Peyer's patch (tissue), 4 donors: Measurements from ENCODE around the gene SS18L1.

Source experiments
- POLR2A ChIP-seq, 2 donors: fragments of 450-650 bp; IDR thresholded peaks; one replicate each; pipeline ENCODE4 v1.5.1; 2017; ENCODE audit warnings: antibody characterized with exemption in 2 of 2, mild to moderate bottlenecking in 2 of 2, moderate library complexity in 2 of 2
- TF ChIP-seq, protein P1 (sequence below), 6 experiments: fragments of 450-650 bp in 4 of 6; fragments of 200-600 bp in 2 of 6; sonication (generic) in 1 of 6; IDR thresholded peaks; one replicate each; pipeline ENCODE4 v1.5.1; 2017 to 2019; ENCODE audit warnings: antibody characterized with exemption in 6 of 6, mild to moderate bottlenecking in 3 of 6, moderate library complexity in 1 of 6

GRCh38 chr20:62170536-62170935 lies 27.0 kb downstream of the SS18L1 start:
- TF ChIP-seq, protein P1, sequence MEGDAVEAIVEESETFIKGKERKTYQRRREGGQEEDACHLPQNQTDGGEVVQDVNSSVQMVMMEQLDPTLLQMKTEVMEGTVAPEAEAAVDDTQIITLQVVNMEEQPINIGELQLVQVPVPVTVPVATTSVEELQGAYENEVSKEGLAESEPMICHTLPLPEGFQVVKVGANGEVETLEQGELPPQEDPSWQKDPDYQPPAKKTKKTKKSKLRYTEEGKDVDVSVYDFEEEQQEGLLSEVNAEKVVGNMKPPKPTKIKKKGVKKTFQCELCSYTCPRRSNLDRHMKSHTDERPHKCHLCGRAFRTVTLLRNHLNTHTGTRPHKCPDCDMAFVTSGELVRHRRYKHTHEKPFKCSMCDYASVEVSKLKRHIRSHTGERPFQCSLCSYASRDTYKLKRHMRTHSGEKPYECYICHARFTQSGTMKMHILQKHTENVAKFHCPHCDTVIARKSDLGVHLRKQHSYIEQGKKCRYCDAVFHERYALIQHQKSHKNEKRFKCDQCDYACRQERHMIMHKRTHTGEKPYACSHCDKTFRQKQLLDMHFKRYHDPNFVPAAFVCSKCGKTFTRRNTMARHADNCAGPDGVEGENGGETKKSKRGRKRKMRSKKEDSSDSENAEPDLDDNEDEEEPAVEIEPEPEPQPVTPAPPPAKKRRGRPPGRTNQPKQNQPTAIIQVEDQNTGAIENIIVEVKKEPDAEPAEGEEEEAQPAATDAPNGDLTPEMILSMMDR (IDR thresholded peaks at IDR 0.05) = no peak
- no peak for TF ChIP-seq POLR2A (IDR thresholded peaks at IDR 0.05)
